ENCODE results near the gene ANGEL1.
A peak's percentile ranks its signal among the peaks of the same experiment; 100 is the strongest.

Gene ANGEL1

DNA sequence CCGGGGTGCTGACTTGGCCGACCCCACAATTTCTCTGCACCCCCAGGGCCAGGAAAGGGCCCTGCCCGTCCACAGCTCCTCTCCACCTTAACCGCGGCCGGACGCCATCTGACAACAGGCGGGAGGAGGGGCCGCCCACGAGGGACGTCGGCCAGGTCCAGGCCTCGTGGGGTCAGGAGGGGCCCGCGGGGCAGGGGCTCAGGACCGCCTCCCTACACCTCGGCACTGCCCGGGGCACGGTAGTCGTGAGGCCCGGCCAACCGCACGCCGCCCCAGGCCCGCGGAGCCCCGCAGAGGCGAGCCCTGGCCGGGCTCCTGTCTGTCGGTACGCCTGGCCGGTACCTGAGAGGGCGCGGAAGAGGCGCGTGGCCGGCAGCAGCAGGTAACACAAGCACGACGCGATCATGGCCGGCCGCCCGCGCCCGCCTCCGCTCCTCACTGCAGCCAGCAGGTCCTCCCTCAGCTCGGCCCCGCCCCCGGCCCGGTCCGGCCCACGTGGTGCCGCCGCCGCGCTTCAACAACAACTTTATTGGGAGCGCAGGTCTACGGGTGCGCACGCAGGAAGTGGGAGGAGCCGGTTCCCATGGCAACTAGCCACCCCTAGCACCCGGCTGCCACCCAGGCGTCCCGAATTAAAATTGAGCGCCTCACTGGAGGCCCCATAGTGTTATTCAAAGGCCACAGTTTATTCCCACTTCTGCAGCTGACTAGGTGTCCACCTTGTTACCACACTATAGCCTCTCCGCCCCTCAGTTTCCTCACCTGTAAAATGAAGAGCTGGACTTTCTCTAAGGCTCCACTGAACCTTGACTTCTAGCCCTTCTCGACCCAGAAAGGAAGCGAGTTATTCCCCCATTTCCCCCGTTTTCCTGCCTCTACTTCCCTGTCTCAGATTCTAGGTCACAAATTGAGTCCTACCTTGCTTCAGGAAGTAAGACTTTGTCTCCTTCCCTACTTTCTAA, at the start of gene ANGEL1:
ANGEL1 (minus strand) TSS at position 461 of the 962 bp plus-strand sequence; CDS start at position 406, 55 bp downstream.
- peak; percentile 92 to 97 (median 93) for DNase-seq (ENCODE audit: low read depth in 3 of 3)

DNA sequence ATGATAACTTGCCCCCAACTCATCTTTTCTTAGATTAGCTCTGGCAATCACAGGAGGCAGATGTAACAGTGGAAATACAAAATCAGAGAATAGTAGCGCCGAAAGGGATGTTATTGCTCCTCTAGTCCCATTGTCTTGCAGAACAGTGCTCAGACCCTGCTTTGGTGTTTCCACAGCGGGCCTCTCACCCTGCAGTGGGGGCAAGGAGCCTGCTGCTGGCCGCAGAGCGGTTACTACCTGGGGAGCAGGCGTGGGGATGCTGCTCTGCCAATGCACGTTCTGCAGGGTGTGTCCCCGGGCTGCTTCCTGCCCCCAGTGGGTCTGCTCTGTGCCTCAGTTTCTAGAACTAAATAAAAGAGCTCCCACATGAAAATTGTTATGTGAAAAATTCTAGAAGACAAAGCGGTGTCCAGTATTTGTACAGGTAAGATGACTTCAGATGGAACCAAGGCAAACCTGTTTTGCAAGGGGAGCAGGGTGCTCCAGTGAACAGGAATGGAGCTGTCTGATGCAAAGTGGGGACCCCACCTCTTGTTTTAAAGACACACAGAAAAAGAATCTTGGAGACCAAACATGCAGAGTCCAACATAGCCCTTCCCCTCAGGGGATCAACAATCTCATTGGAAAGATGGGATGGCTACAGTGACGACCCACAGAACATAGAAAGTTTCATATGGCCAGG, 49.0 kb upstream of the ANGEL1 start:
- no peak for DNase-seq (ENCODE audit: low read depth in 3 of 3)

DNA sequence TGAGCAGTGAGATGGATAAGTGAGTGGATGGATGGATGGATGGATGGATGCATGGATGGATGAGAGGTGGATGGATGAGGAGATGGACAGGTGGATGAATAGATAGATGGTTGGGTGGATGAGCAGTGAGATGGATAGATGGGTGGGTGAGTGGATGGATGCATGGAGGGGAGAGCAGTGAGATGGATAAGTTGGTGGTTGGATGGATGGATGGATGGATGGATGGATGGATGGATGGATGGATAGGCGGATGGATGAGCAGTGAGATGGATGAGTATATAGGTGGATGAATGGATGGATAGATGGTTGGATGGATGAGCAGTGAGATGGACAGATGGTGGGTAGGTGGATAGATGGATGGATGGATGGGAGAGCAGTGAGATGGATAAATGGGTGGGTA, 44.1 kb upstream of the ANGEL1 start:
- no peak for DNase-seq (ENCODE audit: low read depth in 3 of 3)

GRCh38 chr14:76855066-76855465, 42.4 kb upstream of the ANGEL1 start:
- no peak for DNase-seq (ENCODE audit: low read depth in 3 of 3)

- no peak for DNase-seq (ENCODE audit: low read depth in 3 of 3)
These were observed 36.2 kb upstream of the ANGEL1 start for GRCh38 chr14:76848879-76849278.

DNA sequence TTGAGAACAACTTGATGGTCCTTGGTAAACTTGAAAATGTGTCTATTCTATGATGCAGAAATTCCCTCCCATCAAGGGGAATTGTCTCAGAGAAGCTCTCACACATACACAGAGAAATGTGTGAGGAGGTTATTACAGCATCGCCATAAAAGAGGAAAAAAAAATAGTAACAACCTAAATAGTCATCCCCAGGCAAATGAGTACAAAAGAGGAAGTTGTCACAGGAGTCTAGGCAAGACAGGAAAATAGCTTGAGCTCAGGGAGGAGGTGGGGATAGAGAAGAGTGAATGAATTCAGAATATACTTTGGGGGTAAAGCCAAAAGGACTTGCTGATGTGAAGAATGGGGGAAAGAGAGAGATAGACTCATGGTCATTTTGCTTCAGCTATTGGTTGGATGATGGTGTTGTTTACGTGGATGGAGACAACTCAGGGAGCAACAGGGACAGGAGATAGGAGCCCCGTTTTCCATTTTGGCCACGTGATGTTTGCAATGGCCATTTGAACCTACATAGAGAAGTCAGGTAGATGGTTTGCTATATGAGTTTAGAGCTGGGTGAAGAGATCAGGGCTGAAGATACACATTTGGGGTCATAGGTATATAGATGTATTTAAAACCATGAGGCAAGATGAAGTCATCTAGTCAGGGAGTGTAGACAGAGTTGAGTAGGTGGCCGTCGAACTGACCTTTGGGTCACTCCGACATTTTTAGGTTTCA, 33.8 kb upstream of the ANGEL1 start:
- no peak for DNase-seq (ENCODE audit: low read depth in 3 of 3)

GRCh38 chr14:76844223-76844622, 31.5 kb upstream of the ANGEL1 start:
- DNase-seq (ENCODE audit: low read depth in 3 of 3): peak; percentile 18 to 60 (median 40)

DNA sequence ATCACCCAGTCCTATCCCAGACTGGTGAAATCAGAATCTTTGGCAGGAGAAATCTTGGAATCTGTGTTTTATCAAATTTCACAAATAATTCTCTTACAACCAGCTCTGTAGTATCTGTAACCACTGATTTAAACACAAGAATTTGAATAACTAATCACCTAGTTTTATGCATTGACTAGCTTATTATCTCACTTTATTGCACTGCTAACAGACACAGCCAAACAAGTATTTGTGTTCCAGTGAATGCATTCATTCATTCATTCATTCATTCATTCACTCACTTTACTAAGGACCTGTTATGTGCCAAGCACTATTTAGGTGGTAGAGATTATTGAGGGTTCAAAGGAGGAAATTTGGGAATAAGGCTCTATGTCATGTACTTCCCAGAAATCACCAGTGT, 29.7 kb upstream of the ANGEL1 start:
- DNase-seq (ENCODE audit: low read depth in 3 of 3): no peak

- DNase-seq (ENCODE audit: low read depth in 3 of 3): no peak
These were observed 24.8 kb upstream of the ANGEL1 start for GRCh38 chr14:76837524-76837923.

DNA sequence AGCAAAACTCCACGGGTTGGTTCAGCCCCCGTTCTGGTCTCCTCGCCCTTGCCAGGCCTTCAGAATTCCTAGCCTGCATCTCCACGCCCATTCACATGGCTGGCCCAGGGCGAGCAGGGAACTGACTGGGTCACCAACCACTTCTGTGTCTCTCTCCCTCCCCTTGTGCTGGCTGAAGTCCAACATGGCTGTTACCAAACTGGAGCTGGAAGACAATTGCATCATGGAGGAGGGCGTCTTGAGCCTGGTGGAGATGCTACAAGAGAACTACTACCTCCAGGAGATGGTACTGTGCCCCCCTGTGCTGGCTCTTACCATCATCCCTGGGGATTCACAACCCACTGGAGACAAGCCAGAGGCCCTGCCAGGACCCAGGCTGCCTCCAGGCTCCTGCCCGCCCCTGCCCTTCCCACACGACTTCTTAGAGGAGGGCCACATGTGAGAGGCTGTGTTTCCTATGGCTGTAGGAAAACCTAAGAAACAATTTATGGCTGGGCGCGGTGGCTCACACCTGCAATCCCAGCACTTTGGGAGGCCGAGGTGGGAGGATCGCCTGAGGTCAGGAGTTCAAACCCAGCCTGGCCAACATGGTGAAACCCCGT, 23.4 kb upstream of the ANGEL1 start:
- DNase-seq (ENCODE audit: low read depth in 3 of 3): no peak

- DNase-seq (ENCODE audit: low read depth in 3 of 3): no peak
These were observed 21.6 kb upstream of the ANGEL1 start for GRCh38 chr14:76834241-76834661.

GRCh38 chr14:76833011-76833410, 20.3 kb upstream of the ANGEL1 start:
- no peak for DNase-seq (ENCODE audit: low read depth in 3 of 3)

GRCh38 chr14:76832503-76832988, 19.9 kb upstream of the ANGEL1 start:
- DNase-seq (ENCODE audit: low read depth in 3 of 3): no peak

DNA sequence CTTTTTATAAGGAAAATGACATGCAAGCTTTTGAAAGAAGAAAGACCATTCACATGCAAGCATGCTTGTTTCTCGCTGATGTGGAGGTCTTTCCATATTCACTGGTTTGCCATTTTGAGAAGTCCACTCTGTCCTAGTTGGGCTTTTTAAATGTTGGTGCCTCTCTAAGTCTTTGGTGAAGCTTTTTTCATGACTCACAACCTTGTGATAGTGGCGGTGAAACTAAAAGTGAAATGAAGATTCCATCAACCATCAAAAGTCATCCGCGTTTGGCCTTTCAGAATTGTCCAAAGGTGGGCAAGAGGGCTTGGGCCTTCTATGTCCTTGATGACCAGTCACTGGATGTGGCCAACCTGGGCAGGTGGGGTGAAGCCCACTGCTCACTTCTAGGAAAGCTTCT, 17.9 kb upstream of the ANGEL1 start:
- no peak for DNase-seq (ENCODE audit: low read depth in 3 of 3)

GRCh38 chr14:76829650-76830421, 17.2 kb upstream of the ANGEL1 start:
- DNase-seq (ENCODE audit: low read depth in 3 of 3): no peak

DNA sequence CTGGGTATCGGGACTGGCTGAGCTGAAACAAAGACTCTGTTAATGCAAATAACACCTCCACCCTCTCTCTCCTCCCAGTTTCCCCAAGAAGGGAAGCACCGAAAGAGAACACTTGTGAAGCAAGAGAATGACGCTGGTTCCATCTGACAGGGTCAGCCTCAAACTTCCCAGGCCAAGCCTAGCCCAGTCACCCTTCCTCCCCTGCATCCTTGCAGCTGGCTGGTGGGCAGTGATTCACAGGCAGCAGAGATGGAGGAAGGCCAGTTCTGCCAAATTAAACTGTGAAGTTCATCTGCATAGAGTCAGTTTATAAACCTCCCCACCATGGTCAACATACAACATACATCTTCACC, 16.3 kb upstream of the ANGEL1 start:
- DNase-seq (ENCODE audit: low read depth in 3 of 3): no peak

GRCh38 chr14:76828339-76829012, 15.8 kb upstream of the ANGEL1 start:
- DNase-seq (ENCODE audit: low read depth in 3 of 3): no peak

GRCh38 chr14:76827696-76828296, 15.1 kb upstream of the ANGEL1 start:
- DNase-seq (ENCODE audit: low read depth in 3 of 3): no peak

- no peak for DNase-seq (ENCODE audit: low read depth in 3 of 3)
These were observed 13.4 kb upstream of the ANGEL1 start, which contains the start of gene LRRC74A for GRCh38 chr14:76826122-76826521. Gene LRRC74A, plus strand, starts transcription at chr14:76826408. Its CDS starts 290 bp downstream, at chr14:76826698.

- no peak for DNase-seq (ENCODE audit: low read depth in 3 of 3)
These were observed 8.0 kb upstream of the ANGEL1 start for GRCh38 chr14:76820700-76821099.
